Retina (tissue), 1 donor: ENCODE data around the gene LILRB2.
"Not testable (repeated sequence)": the region's sequence is repeated elsewhere in the genome, so short reads cannot be mapped to it uniquely, and the experiment has no call there.

Source experiments
- DNase-seq: peaks from one replicate; pipeline ENCODE4 v3.0.0-alpha.2; 2016

The LILRB2 gene

GRCh38 chr19:54302257-54302656 is 21.3 kb upstream of the LILRB2 start:
- DNase-seq: no peak

- DNase-seq: no peak
These were observed 18.6 kb upstream of the LILRB2 start for GRCh38 chr19:54299515-54299914.

DNA sequence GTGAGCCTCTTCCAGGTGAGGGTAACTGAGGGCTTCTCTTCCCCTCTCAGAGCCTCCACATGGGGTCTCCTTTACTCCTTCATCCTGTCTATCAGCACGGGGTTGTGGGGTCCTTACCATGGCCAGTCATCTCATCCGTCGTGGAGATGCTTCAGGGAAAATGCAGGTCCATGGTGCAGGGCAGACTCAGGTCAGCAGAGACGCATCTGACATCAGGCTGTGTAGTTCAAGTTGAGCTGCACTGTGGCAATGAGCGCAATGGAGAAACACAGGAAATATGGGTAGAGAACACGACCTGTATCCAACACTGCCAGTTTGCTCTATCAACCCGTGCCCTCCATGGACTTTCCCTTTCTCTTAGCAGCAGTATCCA is 18.2 kb upstream of the LILRB2 start:
- no peak for DNase-seq

DNA sequence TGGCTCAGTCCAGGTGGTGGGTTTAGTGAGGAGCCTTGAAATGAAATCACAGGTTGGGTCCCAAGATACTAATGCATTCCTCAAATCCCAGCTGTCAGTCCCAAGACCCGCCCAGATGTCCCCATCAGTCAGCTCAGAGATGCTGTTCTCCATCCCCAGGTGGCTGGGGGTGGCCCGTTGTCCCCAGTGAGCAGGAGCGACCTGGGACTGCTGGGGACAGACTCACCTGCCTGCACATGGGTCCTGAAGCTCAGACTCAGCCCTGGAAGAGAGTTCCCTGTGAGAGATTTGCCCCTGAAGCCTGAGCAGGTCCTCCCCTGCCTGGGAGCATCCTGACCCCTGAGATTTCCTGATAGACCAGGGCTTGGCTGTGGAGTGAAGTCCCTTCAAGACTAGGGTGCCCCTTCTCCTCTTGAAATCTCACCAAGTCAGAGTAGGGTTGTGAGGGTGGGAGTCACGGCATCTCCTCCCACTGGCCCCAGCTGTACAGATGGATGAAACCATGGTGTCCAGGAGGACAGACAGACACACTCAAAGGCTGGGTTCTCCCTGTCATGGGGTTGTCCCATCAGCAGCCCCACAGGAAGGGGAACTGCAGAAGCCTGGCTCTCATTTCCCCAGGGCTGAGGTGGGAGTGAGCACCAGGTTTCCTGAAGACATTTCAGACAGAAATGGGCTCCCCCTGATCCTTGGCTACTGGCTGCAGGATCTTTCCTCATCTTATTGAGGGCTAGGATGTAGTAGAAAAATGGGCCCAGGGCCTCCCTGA is 17.6 kb upstream of the LILRB2 start:
- no peak for DNase-seq

GRCh38 chr19:54297759-54298305 is 16.9 kb upstream of the LILRB2 start:
- no peak for DNase-seq

- DNase-seq: no peak
These were observed 13.6 kb upstream of the LILRB2 start for GRCh38 chr19:54294539-54294938.

GRCh38 chr19:54289160-54289559 is 8.2 kb upstream of the LILRB2 start:
- DNase-seq: not testable (repeated sequence)

DNA sequence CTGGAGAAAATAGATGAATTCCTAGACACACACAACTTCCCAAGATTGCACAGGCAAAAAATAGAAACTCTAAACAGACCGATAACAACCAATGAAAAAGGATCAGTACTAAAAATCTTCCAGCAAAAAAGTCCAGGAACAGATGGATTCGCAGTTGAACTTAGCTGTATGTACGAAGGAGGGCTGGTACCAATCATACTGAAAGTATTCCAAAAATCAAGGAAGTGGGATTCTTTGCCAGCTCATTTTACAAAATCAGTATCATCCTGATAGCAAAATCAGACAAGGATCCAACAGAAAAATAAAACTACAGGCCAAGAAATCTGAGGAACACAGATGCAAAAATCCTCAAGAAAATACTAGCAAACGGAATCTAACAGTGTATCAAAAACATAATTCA is 6.5 kb upstream of the LILRB2 start:
- DNase-seq: no peak

DNA sequence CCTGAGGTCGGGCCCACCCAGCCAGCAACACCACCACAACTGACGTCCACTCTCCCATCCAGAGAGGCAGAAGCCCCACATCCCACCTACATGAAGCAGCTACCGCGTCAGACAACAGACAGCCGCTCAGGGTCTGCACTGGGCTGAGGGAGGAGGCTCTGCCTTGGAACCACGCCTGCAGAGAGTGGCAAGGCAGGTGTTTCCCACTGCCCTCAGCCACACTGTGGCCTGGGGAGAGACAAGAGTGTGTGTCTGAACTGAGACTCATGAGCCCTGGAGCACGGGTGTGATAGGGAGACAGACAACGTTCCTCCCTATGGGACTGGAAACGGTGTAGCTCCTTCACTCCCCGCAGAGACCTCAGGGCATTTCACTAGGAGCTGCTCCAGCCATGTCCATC is 5.4 kb upstream of the LILRB2 start:
- not testable (repeated sequence) for DNase-seq

GRCh38 chr19:54285427-54286056 is 4.6 kb upstream of the LILRB2 start:
- not testable (repeated sequence) for DNase-seq

GRCh38 chr19:54282686-54283470 is 2.0 kb upstream of the LILRB2 start:
- no peak for DNase-seq

DNA sequence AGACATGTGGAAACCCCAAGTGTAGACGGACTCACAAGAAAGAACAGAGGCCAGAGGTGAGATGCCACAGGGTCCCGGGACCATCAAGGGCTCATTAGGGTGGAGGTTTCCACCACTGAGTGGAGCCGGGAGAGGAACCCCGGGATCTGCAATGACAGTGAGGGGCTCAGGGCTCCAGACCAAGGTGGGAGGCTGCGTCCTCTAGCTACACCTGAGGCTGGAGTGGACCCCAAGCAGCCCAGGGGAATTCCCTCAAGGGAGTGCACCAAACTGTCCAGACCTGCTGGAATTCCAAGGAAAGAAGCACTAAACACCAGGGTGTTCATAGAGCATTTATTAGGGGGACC is 792 bp upstream of the LILRB2 start:
- DNase-seq: not testable (repeated sequence)

- not testable (repeated sequence) for DNase-seq
These were observed 469 bp downstream of the LILRB2 start for GRCh38 chr19:54280441-54280840.

- not testable (repeated sequence) for DNase-seq
These were observed 885 bp downstream of the LILRB2 start for GRCh38 chr19:54280025-54280424.

GRCh38 chr19:54279406-54279962 is 1.4 kb downstream of the LILRB2 start:
- no peak for DNase-seq

- DNase-seq: not testable (repeated sequence)
These were observed 2.2 kb downstream of the LILRB2 start for GRCh38 chr19:54278571-54279195.

DNA sequence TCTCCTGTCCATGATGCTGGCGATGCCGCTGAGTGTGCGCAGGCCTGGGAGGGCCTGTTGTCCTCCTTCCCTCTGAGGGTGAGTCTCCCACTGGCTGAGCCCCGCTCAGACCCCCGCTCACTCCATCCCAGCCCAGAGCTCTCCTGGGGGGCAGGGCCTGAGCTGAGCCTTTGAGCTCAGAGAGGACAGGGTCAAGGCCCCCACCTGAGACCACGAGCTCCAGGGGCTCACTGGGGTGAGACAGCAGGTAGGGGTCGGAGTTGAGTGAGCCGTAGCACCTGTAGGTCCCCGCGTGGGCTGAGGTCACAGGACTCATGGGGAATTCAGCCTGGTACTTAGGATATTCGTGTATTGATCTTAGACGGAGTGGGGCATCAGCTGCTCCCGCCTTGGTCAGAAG is 2.9 kb downstream of the LILRB2 start:
- not testable (repeated sequence) for DNase-seq

DNA sequence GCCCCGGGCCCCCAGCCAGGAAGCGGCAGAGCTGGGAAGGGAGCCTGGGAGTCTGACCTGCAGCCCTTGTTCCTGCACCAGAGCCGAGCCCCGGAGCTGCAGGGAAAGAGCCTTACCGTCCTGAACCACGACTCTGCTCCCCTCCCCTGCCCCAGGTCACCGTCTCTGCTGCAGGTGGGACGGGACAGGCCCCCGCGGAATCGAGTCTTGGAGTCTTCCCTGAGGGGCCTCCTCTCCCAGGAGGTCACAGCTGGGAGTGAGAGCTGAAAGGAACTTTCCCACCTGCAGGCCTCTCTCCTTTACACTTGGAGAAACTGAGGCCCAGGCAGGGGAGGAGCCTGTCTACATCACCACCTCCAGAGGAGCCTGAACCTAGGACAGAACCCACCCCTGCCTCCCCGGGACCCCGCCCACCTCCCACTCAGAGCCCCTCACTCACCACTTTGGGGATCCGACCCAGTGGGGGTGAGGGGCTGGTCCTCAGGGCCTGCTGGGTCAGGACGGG is 3.7 kb downstream of the LILRB2 start:
- DNase-seq: not testable (repeated sequence)

DNA sequence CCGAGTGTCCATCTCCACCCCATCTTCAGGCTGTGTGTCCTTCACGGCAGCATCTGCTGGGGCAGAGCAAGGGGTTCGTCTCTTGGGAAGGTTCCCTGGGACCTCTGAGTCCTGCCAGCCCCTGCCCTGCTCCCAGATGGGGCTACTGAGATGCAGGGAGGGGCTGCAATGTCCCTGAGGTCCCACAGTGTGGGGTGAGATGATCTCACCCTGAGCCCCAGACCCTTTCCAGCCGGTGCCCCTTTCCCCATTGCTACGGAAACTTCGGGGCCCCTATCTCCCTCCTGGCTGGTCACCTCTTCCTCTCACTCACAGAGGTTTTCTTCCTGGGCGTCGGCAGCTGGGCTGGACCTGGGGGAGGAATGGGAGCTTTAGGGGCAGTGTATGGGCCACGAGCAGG is 5.0 kb downstream of the LILRB2 start:
- no peak for DNase-seq

DNA sequence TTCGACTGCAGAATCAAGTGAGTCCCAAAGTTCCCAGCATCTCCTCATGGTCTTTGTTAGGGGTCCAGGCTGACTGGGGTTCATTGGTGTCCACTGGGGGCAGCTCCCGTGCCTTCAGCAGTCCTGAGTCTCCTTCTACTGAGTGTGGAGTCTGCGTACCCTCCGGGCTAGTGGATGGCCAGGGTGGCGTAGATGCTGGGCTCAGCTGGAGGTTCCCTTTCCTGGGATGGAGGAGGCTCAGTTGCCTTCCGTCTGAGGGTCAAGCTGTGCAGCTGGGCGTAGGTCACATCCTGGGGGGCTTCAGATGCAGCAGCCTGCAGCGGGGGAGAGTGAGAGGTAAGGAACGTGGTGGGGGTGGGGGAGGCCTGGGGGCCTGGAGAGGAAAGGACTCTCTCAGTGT is 6.4 kb downstream of the LILRB2 start:
- DNase-seq: not testable (repeated sequence)

DNA sequence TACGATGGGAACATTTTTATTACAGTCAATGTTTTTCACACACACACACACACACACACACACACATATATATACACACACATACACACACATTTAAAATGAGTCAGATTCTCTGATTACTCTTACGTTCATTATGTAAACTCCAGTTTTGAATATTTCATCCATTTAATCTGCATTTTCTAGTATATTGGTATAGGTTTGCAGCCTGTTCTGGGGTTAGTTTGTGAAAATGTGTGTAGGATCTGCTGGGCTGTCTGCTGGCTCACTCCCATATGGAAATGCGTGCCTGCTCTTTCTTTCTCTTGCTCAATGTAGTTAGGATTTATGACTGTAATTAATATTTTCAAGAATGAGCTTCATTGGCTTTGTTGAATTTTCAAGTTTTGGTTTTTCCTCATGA is 7.1 kb downstream of the LILRB2 start:
- DNase-seq: no peak

DNA sequence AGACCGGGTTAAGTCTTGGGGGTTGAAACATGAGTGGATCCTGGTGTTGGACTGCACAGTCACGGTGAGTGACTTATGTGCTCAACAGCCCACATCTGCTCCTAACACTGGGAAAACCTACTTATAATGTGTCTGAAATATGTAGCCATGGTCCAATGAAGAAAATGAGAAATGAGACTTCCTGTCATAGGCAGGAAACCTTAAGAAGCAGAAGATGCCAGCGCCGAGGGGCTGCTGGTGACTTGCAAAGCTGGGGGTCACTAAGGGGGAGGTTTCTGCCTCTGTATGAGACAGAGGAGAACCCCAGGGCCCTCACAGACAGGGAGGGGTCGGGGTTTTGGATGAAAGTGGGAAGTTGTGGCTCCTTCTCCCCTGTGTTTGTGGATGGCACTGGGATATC is 8.7 kb downstream of the LILRB2 start:
- DNase-seq: not testable (repeated sequence)

DNA sequence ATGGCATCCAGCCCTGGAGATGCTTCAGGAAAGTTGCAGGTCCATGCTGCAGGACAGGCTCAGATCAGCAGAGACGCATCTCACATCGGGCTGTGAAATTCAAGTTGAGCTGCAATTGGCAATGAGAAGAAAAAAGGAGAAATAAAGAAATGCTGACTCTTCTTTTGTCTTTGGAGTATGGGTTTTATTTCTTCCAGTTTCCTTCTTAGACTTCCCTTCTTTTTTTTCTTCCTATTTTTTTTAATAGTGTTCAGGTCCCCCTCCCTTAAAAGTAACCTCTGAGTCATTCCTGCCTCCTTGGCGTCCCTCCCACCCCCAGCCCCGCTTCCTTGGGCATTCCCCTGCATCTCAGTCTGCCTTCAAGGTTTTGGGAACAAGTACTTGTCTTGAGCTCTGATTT is 9.3 kb downstream of the LILRB2 start:
- DNase-seq: not testable (repeated sequence)
